Left colon (tissue), 2 donors: ENCODE measurements around the gene C16orf54. TPM values are rescaled to one million over a fixed set of nuclear protein-coding genes. Genes with fewer than 3 reads are reported as not detected.
"Not testable (repeated sequence)": the region's sequence is repeated elsewhere in the genome, so short reads cannot be mapped to it uniquely, and the experiment has no call there.

Experiments
- ATAC-seq: fragments of 200-7000 bp; cut with Tn5 transposase; one replicate; pipeline ENCODE4 v1.9.1; 2020; ENCODE audit warnings: mild to moderate bottlenecking, moderate library complexity
- DNase-seq, 2 donors: peaks; one replicate each; pipeline ENCODE4 v3.0.0-alpha.2; 2020
- intact Hi-C, 2 donors: fragments of 100-400 bp; cut with DNase I in 1 of 2; cut with micrococcal nuclease in 1 of 2; formaldehyde crosslinking; loops; one replicate each; pipeline versions ENCODE4 v1.11.2 to v1.14.0; 2022; cut with DNase I, micrococcal nuclease
- total RNA-seq, 2 donors: library from RNA; stranded (reverse); fragmentation: NEBNext Ultra II Directional; extraction: Animal tissue kit (Norgen Biotek cat#: 25700); gene quantifications; one replicate each; pipeline ENCODE4 v1.2.1, GENCODE V29; 2021
- donor health status: DM: no; HTN: no; CAD: no.
- donor health status: DM: yes; HTN: yes; CAD: no.

C16orf54 gene
- total RNA-seq, 2 donors from 2014 or later, result 1.6 to 3.2 TPM

DNA sequence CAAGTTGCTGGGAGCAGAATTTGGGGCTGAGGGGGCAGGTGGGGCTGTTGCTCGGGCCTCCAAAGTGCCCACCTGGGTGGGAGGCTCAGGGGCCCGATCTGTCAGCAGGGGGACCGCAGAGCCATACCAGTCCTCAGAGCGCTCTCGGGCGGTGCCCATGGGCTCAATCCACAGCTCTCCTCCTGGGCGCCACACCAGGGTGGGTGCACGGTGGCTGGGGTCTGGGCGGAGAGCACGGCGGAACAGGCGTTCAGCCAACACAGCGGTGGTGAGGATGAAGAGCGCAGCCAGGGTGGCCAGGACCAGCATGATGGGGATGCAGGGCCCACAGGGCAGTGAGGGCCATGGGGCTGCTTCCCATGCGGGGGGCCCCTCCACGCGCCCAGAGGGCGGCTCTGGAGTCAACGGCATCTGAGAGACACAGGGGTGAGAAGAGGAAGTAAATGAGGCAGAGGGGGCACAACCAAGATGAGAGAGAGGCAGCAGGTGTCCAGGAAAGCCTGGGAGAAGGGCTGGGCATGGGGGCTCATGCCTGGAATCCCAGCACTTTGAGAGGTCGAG, 1.2 kb downstream of the C16orf54 start:
- ATAC-seq (no peak), DNase-seq (no peak)
- intact Hi-C loops, result no loop called here

DNA sequence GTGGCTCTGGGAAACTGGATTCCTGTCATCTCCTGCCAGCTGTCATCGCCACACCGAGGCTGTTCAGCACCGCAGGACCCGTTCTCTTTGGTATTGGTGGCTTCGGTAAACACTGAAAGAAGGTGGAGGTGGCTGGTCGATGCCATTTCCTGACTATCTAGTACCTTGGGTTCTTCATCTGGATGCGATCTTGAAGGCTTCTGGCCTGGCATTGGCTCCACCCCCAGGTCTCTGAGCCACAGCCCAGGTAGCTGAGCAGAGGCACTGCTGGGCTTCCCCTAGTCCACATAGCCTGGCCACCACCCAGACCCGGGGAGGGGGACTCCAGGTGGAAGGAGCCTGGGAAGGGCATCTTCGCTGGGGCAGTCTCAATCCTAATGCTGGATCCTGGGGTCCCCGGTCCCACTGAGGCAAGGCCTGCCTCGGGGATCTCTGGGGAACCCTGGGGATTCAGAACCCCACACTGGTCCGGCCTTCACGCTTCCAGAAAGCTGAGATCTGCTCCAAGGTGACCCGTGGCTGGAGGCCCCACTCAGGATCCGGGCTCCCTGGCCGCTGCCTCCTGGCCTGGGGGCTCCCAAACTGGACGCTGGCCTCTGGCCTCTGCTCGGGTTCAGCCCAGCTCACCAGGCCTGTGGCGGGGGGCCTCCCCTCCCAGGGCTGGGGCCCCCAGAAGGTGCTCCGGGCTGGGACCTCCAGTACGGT, 1.8 kb downstream of the C16orf54 start:
- ATAC-seq, result no peak
- intact Hi-C loops, result no loop called here

DNA sequence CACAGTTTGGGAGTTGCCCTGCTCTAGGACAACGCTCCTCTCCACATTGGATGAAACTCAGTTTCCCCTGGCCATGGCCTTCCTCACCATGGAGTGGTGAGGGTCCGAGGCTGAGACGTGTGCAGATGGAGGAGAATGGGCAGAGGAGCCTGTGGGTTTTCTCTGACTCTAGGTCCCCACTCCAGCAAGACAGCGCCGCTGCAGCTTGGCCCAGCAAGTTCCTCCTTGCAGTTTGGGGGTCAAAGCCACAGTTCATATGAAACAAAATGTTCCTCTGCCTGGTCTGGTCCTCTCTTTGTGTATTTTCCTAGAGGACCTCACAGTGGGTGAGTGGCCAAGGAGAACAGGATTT, 2.3 kb downstream of the C16orf54 start:
- no peak for DNase-seq
- intact Hi-C loops, result no loop called here
- ATAC-seq, result no peak

More for the DNA sequence above, 1.8 kb downstream of the C16orf54 start:
- no peak for DNase-seq

DNA sequence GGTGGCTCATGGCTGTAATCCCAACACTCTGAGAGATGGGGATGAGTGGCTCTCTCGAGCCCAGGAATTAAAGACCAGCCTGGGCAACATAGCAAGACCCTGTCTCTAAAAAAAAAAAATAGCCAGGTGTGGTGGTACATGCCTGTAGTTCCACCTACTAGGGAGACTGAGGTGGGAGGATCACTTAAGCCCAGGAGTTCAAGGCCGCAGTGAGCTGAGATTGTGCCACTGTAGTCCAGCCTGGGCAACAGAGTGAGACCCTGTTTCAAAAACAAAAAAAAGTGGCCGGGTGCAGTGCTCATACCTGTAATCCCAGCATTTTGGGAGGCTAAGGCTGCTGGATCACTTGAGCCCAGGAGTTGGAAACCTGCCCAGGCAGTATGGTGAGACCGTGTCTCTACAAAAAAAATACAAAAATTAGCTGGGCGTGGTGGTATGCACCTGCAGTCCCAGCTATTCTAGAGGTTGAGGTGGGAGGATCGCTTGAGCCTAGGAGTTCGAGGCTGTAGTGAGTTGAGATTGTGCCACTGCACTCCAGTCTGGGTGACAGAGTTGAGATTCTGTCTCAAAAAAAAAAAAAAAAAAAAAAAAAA, 3.0 kb downstream of the C16orf54 start:
- intact Hi-C loops, result no loop called here
- DNase-seq, result no peak
- no peak for ATAC-seq

DNA sequence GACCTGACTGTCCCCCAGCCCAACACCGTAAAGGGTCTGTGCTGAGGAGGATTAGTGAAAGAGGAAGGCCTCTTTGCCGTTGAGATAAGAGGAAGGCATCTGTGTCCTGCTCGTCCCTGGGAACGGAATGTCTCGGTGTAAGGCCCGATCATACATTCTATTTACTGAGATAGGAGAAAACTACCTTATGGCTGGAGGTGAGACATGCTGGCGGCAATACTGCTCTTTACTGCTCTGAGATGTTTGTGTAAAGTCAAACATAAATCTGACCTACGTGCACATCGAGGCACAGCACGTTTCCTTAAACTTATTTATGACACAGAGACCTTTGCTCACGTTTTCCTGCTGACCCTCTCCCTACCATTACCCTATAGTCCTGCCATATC, 5.2 kb downstream of the C16orf54 start:
- intact Hi-C loops, ATAC-seq: not testable (repeated sequence)
- peak; percentile 42 to 73 for DNase-seq

DNA sequence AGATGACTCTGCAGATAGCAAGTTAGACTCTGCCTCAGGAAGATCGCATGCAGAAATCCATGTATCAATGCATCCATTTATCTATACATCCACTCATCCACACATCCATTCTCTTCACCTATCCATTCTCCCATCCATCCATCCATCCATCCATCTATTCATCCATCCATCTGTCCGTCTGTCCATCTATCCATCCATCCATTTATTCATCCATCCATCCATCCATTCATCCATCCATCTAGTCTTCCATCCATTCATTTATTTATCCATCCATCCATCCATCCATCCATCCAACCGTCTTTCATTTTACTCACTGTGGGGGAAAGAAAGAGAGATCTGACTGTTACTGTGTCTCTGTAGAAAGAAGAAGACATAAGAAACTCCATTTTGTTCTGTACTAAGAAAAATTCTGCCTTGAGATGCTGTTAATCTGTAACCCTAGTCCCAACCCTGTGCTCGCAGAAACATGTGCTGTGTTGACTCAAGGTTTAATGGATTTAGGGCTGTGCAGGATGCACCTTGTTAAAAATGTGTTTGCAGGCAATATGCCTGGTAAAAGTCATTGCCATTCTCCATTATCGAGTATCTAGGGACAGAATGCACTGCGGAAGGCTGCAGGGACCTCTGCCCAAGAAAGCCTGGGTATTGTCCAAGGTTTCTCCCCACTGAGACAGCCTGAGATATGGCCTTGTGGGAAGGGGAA, 5.7 kb downstream of the C16orf54 start:
- DNase-seq, intact Hi-C loops: not testable (repeated sequence)
- ATAC-seq, result peak; percentile 12

DNA sequence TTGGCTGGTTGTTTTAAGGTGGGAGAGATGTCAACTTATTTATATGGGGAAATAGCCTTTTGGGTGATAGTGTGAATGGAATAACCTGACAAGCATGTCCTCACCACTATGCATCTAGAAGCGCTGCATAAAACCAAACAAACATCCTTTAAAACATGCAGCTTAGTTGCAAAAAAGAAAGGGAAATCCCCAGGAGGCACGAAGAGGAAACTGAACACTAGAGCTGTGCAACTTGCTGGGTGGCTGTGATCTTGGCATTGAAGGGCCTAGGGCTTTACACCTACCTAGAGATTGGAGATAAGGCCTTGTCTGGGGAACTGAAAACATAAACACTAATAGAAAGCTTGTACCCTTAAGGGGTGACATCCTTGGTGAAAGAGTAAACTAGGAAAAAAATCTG, 7.3 kb downstream of the C16orf54 start:
- peak; percentile 51 for ATAC-seq
- no peak for DNase-seq
- intact Hi-C loops, result no loop called here

DNA sequence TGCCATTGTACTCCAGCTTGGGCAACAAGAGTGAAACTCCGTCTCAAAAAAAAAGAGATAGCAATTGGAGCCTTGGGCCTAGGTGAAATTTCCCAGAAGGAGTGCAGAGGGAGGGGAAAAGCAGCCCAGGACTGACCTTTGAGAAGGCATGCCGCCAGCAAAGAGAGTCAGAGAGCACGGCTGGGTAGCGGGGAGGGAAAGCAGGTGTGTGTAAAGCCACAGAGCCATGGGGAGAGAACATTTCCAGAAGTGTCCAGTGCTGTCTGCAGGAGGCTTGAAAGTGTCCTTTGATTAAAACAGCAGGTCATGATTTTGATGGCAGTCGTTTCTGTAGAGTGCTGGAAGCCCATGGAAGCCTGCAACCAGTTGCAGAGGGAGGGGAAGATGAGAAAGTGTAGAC, 8.1 kb downstream of the C16orf54 start:
- ATAC-seq (peak; percentile 61), DNase-seq (peak in 1 of 2 donors; percentile 55)
- intact Hi-C loops, result no loop called here

DNA sequence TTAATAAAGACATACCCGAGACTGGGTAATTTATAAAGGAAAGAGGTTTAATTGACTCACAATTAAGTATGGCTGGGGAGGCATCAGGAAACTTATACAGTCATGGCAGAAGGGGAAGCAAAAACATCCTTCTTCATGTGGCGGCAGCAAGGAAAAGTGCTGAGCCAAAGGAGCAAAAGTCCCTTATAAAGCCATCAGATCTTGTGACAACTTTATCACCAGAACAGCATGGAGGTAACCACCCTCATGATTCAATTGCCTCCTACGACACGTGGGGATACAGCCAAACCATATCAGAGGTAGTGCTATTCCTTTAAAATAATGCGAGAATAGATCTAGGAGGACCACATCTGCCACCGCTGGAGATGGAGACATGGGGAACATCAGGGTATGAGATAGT, 9.0 kb downstream of the C16orf54 start:
- no peak for DNase-seq
- ATAC-seq, result peak; percentile 74
- intact Hi-C loops, result no loop called here

DNA sequence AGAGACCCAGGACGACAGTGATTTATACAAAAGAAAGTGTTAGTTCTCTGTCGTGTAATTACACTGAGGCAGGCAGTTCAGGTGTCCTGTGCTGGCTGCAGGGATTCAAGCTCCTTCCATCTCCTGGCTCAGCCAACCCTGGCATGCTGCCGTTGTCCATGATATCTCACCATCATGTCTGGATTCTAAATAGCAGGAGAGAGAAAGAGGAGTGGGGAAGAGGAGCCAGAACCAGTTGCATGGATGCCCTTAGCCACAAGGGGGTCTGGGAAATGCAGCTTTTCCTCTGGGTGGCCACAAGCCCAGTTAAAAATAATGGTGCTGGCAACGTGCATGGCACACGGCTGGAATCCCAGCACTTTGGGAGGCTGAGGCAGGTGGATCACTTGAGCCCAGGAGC, 9.7 kb downstream of the C16orf54 start:
- intact Hi-C loops, result no loop called here
- ATAC-seq, result no peak
- no peak for DNase-seq

DNA sequence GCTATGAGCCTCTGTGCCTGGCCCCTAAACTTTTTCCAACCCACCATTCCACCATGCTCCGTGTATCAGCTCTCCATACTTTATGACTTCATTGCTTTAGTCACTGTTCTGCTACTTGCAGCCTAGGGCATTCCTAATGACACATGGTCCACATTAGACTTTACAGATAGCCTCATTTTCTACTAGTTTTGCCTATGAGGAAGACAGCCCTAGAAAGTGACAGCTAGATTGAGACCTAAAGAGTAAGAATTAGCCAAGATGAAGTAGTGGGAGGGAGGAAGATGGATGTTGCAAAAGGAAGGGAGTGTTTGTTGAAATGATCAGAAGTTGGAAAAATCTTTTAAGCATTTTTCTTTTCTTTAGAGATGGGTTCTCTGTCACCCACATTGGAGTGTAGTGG, 11.0 kb downstream of the C16orf54 start:
- no peak for DNase-seq
- no peak for ATAC-seq
- intact Hi-C loops, result no loop called here

DNA sequence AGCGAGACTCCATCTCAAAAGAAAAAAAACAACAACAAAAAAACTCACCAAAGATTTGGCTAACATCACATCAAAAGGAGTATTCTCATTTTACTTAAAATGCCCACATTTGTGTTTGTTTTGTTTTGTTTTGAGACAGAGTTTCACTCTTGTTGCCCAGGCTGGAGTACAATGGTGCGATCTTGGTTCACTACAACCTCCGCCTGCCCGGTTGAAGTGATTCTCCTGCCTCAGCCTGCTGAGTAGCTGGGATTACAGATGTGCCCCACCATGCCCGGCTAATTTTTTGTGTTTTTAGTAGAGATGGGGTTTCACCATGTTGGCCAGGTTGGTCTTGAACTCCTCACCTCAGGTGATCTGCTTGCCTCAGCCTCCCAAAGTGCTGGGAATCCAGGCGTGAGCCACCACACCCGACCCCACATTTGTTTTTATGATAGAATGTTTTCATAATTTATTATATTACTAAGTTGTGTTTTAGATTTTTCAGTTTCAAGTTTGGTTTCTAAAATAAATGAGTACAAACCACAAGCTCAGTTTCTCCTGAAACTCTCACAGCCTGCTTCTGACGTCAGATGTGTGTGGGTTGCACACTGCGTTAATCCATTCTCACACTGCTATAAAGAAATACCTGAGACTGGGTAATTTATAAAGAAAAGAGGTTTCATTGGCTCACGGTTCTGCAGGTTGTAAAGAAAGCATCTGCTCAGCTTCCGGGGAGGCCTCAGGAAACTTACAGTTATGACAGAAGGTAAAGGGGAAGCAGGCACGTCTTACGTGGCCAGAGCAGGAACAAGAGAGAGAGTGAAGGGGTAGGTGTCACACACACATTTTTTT, 13.8 kb downstream of the C16orf54 start:
- ATAC-seq, intact Hi-C loops, DNase-seq: not testable (repeated sequence)

DNA sequence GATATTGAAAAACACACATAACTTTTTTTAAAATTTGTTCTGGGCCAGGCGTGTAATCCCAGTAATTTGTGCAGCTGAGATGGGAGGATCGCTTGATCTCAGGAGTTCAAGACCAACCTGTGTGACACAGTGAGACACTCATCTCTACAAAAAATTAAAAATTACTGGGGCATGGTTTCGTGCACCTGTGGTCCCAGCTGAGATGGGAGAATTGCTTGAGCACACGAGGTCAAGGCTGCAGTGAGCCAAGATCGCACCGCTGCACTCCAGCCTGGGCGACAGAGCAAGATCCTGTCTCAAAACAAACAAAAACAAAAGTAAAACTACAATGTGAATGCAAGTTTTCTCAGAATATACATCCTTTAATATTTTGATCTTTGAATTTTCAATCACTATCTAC, 15.1 kb downstream of the C16orf54 start:
- DNase-seq (no peak), ATAC-seq (no peak)
- intact Hi-C loops, result no loop called here

DNA sequence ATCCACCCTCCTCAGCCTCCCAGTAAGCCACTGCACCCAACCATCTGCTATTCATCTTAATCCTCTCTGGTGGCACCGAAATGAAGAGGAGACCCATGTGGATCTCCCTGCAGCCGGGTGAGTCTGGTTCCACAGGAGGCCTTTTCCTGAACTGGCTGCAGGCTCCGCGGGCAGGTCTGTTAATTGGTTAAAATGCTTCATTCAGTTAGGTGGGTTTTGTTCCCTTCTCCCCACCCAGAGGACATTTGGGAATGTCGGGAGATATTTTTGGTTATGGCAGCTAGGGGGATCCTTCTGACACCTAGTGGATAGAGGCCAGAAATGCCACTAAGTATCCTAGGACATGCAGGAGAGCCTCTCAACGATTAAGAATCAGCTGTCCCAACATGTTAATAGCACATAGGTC, 16.7 kb downstream of the C16orf54 start:
- DNase-seq (no peak), ATAC-seq (peak; percentile 68)
- intact Hi-C loops, result no loop called here

DNA sequence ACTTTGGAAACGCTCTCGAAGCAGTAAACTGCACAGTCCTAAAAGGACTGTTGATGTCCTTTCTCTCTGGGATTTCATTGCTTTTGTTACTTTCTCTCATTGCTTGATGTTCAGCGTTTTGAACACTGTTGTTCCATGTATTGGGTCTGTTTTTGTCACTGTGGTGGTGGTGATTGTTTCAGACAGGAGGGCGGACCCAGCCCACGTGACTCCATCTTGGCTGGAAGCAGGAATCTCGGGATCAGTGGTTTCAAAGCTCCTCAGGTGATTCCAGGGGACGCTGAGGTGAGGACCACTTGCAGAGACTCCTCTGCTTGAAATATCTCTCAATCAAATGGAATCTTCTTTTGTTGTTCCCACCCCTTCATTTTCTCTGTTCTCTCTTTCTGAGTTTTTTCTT, 18.3 kb downstream of the C16orf54 start:
- intact Hi-C loops, result no loop called here
- no peak for DNase-seq
- ATAC-seq, result no peak

DNA sequence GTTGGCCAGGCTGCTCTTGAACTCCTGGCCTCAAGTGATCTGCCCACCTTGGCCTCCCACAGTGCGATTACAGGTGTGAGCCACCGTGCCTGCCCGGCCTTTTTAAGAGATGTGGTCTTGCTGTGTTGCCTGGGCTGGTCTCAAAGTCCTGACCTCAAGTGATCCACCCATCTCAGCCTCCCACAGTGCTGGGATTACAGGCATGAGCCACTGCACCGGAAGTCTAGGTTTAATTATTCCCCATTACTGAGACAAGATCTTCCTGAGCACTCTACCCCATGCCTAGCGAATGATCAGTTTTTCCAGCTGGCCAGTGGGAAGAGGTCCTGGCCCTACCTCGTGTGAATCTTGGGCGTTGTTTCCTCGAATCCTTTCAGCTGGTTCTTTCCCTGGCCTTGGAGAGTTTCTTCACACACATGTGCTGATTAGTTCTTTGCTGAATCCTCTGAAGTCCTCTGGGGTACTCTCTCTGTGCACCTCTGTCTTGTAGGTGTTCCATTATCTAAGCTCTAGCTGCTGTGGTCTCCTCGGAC, 18.9 kb downstream of the C16orf54 start:
- DNase-seq (no peak), ATAC-seq (no peak)
- intact Hi-C loops, result no loop called here

DNA sequence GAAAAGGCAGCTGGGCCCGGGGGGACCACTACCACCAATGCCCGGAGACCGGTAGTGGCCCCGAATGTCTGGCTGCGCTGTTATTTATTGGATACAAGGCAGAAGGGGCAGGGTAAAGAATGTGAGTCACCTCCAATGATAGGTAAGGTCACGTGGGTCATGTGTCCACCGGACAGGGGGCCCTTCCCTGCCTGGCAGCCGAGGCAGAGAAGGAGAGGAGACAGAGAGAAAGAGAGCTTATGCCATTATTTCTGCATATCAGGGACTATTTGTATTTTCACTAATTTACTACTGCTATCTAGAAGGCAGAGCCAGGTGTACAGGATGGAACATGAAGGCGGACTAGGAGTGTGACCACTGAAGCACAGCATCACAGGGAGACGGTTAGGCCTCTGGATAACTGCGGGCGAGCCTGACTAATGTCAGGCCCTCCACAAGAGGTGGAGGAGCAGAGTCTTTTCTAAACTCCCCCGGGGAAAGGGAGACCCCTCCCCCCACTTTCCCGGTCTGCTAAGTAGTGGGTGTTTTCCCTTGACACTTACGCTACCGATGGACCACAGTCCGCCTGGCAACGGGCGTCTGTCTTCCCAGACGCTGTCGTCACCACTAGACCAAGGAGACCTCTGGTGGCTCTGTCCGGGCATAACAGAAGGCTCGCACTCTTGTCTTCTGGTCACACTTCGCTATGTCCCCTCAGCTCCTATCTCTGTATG, 24.5 kb downstream of the C16orf54 start:
- intact Hi-C loops, result not testable (repeated sequence)
- DNase-seq (peak; percentile 69 to 79), ATAC-seq (peak; percentile 95)

DNA sequence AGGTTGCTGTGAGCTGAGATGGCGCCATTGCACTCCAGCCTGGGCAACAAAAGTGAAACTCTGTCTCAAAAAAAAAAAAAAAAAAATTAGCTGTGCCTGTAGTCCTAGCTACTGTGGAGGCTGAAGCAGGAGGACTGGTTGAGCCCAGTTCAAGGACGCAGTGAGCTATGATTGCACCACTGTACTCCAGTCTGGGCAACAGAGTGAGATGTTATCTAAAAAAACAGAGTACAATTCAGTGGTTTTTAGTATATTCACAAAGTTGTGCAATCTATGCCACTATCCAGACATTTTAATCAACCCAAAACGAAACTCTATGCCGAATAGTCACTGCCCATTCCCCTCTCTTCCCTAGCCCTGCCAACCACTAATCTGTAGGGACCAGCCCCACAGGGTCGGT, 25.1 kb downstream of the C16orf54 start:
- no peak for ATAC-seq
- intact Hi-C loops, result no loop called here
- no peak for DNase-seq
